ENCODE results near the gene BCAS4.

Gene BCAS4

DNA sequence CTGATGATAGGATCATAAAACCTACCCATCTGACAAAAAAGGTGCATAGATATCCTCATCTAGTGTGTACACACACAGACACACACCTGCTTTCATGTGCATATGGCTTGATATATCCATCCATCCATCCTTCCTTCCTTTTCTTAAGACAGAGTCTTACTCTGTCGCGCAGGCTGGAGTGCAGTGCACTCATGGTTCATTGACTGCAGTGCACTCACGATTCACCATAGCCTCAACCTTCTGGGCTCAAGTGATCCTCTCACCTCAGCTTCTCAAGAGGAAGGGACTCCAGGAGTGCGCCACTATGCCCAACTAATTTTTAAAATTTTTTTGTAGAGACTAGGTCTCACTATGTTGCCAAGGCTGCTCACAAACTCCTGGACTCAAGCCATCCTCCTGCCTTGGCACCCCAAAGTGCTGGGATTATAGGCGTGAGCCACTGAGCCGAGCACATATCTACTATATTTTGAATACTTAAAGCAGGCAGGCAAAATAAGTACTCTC, 109.3 kb downstream of the BCAS4 start:
- no peak for DNase-seq (ENCODE audit: low read depth in 3 of 3)

GRCh38 chr20:50909413-50909812, 114.6 kb downstream of the BCAS4 start:
- no peak for DNase-seq (ENCODE audit: low read depth in 3 of 3)

DNA sequence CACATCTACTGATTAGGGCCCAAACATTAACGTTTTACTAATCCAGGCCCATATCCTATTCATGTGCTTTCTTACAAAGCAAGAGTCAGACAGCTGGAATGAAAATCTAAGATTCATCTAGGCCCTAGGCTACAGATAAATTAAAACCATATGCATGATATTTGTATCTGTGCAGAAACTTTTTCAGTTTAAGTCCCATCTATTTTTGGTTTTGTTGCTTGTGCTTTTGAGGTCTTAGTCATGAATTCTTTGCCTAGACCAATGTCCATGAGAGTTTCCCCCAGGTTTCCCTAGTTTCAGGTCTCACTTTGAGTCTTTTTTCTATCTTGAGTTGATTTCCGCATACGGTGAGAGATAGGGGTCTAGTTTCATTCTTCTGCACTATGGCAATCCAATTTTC, 116.2 kb downstream of the BCAS4 start:
- DNase-seq (ENCODE audit: low read depth in 3 of 3) = no peak

DNA sequence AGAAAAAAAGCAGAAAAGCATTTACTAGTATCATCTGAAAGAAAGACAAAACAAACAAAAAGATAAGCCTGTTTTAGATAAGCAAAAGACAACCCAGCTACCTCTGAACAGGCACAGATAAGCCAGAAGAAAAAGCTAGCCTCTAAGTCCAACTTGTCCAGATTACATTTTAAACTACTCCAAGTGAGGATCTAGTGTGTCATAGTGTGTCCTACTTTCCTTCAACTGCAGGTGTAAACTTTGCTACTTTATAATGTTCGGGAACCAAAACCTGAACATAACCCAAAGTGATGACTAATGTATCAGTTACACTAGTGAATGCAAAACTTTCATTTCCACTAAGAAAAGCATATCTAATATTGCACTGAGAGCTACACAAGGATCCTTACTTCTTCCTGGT, 116.9 kb downstream of the BCAS4 start:
- DNase-seq (ENCODE audit: low read depth in 3 of 3) = no peak

- peak in 1 of 3 donors; percentile 10 for DNase-seq (ENCODE audit: low read depth in 3 of 3)
Observed at GRCh38 chr20:50913690-50914375, 119.0 kb downstream of the BCAS4 start.

GRCh38 chr20:50915424-50915823, 120.6 kb downstream of the BCAS4 start:
- no peak for DNase-seq (ENCODE audit: low read depth in 3 of 3)

DNA sequence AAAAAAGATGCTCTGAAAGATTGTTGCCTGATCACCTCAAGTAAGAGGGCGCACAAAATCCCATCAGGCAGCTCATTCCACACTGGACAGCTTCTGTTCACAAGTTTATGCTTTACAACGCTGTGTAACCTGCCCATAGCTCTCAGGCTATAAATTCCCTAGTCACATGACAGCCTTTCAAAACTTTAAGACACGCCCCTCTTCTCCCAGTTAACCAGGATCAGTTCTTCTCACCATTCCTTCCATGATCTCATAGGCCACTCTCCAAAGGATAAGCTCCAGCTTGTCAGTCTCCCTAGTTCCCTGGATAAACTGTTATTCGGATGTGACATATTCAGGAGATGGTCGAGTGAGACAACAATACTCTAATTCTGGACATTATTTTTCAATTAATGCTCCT, 121.4 kb downstream of the BCAS4 start:
- DNase-seq (ENCODE audit: low read depth in 3 of 3) = no peak

GRCh38 chr20:50916934-50917333, 122.1 kb downstream of the BCAS4 start:
- DNase-seq (ENCODE audit: low read depth in 3 of 3) = no peak

- no peak for DNase-seq (ENCODE audit: low read depth in 3 of 3)
Observed at GRCh38 chr20:50918403-50918802, 123.5 kb downstream of the BCAS4 start.

- no peak for DNase-seq (ENCODE audit: low read depth in 3 of 3)
Observed at GRCh38 chr20:50919567-50919966, 124.7 kb downstream of the BCAS4 start.

- no peak for DNase-seq (ENCODE audit: low read depth in 3 of 3)
Observed at GRCh38 chr20:50920997-50921396, 126.1 kb downstream of the BCAS4 start.

DNA sequence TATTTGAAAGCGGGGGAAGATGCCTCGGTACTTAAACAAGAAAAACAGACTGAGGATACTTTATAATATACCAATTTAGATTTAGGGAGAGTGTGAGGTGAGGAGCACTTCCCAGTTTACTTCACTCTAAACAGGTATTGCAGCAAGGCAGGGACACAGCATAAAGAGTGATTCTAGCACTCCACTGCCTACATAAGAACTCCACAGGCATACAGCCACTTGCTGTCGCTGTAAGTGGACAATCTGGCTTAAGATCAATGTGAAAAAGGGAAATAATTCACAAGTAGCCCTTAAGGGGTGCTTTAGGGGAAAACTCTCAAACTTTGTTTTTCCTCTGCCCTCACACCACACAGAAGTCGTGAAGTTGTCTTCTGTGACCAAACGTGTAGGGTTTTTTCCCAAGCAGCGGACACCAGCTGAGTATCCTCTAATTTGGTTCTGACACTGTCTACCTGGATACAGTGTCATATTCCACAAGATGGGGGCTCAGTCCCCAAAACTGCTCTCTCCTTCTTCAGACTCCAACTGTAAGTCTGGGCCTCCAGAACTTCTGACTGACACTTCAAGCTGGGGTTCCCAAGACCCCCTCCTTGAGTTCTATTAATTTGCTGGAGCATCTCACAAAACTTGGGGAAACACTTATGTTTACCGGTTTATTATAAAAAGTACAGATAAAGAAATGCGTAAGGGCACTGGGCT, 127.1 kb downstream of the BCAS4 start:
- no peak for DNase-seq (ENCODE audit: low read depth in 3 of 3)

DNA sequence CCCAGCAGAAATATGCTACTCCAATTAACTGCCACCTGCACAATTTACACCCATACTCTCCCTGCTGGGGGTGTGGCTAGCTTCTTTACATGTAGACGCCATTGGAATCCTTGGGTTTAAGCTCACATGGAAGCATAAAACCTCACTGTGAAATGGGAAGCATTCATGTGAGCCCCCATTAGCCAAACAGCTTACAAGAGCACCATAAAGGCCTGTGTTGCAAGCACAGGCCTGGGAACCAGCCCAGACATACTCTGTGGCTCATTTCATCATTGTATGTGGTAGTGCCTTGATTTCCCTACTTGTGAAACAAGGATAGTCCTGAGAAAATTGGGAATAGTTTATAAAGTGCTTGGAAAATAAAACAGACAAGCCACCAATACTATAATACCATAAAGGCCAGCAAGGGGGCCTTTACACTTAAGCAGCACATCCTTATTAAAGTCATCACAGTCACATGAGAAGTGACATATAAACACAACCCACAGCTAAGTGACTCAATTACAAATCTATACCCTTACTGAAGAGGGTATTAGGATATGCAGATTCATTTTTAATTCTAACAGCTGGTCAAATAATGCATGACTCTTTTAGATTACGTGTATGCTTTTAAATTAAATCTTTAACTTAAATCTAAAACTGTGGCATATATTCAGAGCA, 129.5 kb downstream of the BCAS4 start:
- no peak for DNase-seq (ENCODE audit: low read depth in 3 of 3)

- DNase-seq (ENCODE audit: low read depth in 3 of 3) = no peak
Observed at GRCh38 chr20:50926530-50926929, 131.7 kb downstream of the BCAS4 start.

Measured in stimulated activated CD4-positive, alpha-beta T cell treated with anti-CD3 and anti-CD28 coated beads, TNF-alpha, amount 100 ng/mL, for 48 hours (primary cell).